Nephron progenitor cell (in vitro differentiated cells): Measurements from ENCODE around the gene CAMTA1.
"Not testable (repeated sequence)": the region's sequence is repeated elsewhere in the genome, so short reads cannot be mapped to it uniquely, and the experiment has no call there.

Experiments used
- DNase-seq: peaks from one replicate; pipeline ENCODE4 v3.0.0; 2021
- H3K27ac Mint-ChIP-seq: 2 replicates; pipeline ENCODE4 v1.8.0; 2021; ENCODE audit warnings: mild to moderate bottlenecking, moderate library complexity, mixed read lengths
- H3K27me3 Mint-ChIP-seq: 2 replicates; pipeline ENCODE4 v1.8.0; 2021; ENCODE audit warnings: mild to moderate bottlenecking, low read depth, mixed read lengths; ENCODE audit not compliant: poor library complexity
- H3K36me3 Mint-ChIP-seq: 2 replicates; pipeline ENCODE4 v1.8.0; 2021; ENCODE audit warnings: low read depth, mixed read lengths
- H3K4me1 Mint-ChIP-seq: 2 replicates; pipeline ENCODE4 v1.8.0; 2021; ENCODE audit warnings: mixed read lengths
- H3K4me3 Mint-ChIP-seq: 2 replicates; pipeline ENCODE4 v1.8.0; 2021; ENCODE audit warnings: mild to moderate bottlenecking, moderate library complexity, mixed read lengths
- H3K9me3 Mint-ChIP-seq: 2 replicates; pipeline ENCODE4 v1.8.0; 2021; ENCODE audit warnings: mild to moderate bottlenecking, moderate library complexity, mixed read lengths
- TF ChIP-seq, protein P1 (sequence below): fragments of 200-600 bp; sonication (generic); IDR thresholded peaks from 2 replicates; pipeline ENCODE4 v1.5.0; 2021; ENCODE audit warnings: antibody characterized with exemption

CAMTA1 gene

GRCh38 chr1:7375781-7376660 lies 590.8 kb downstream of the CAMTA1 start:
- no peak overlapping the region for H3K27ac Mint-ChIP-seq
- peaks cover 3% of the 10 kb centered on the region for H3K27me3 Mint-ChIP-seq

GRCh38 chr1:7376676-7377075 lies 591.4 kb downstream of the CAMTA1 start:
- Mint-ChIP-seq H3K4me3 (no peak overlapping the region), H3K4me1 (peaks cover 71% of the 10 kb centered on the region), H3K27ac (no peak overlapping the region), H3K36me3 (no peaks in the 10 kb centered on the region), H3K9me3 (no peaks in the 10 kb centered on the region), H3K27me3 (peaks cover 3% of the 10 kb centered on the region)
- TF ChIP-seq, protein P1, sequence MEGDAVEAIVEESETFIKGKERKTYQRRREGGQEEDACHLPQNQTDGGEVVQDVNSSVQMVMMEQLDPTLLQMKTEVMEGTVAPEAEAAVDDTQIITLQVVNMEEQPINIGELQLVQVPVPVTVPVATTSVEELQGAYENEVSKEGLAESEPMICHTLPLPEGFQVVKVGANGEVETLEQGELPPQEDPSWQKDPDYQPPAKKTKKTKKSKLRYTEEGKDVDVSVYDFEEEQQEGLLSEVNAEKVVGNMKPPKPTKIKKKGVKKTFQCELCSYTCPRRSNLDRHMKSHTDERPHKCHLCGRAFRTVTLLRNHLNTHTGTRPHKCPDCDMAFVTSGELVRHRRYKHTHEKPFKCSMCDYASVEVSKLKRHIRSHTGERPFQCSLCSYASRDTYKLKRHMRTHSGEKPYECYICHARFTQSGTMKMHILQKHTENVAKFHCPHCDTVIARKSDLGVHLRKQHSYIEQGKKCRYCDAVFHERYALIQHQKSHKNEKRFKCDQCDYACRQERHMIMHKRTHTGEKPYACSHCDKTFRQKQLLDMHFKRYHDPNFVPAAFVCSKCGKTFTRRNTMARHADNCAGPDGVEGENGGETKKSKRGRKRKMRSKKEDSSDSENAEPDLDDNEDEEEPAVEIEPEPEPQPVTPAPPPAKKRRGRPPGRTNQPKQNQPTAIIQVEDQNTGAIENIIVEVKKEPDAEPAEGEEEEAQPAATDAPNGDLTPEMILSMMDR, result no peak
- DNase-seq, result no peak

More at GRCh38 chr1:7375781-7376660, 590.8 kb downstream of the CAMTA1 start:
- H3K36me3 Mint-ChIP-seq, result no peaks in the 10 kb centered on the region
- peaks cover 71% of the 10 kb centered on the region for H3K4me1 Mint-ChIP-seq
- no peak for DNase-seq
- H3K4me3 Mint-ChIP-seq, result no peak overlapping the region
- H3K9me3 Mint-ChIP-seq, result no peaks in the 10 kb centered on the region
- TF ChIP-seq, protein P1, result no peak

DNA sequence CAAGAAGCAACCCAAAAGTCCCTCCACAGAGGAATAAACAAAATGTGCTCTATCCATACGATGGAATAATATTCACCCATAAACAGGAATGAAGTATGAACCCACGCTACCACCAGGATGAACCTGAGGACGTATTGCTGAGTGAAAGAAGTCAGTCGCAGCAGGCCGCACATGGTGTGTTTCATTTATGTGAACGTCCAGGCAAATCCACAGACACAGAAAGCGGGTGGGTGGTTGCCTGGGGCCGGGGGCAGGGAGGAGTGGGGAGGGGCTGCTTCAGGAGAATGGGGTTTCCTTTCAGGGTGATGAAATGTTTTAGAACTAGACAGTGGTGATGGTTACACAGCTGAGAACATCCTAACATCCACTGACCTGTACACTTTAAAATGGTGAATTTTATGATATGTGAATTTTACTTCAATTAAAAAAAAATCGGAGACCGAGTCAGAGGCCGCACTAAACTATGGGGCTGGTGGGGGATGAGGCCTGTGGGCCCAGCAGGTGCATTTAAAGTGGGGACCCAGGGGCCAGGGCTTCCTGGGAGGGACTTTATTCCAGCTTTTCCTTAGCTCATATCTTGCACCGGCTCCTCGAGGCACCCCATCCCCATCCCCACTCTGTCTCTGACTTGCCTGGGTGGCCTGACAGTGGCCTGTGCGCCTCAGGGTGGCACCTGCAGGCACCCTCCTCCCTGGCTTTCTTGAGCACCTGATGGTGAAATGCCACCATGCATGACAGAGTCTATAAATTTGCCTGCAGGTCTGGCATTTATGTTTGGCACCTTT lies 593.3 kb downstream of the CAMTA1 start:
- TF ChIP-seq, protein P1, result no peak
- Mint-ChIP-seq H3K27ac (peak overlapping the region; percentile 5), H3K4me1 (peaks cover 68% of the 10 kb centered on the region), H3K27me3 (peaks cover 3% of the 10 kb centered on the region), H3K4me3 (peak overlapping the region; percentile 75), H3K36me3 (no peaks in the 10 kb centered on the region), H3K9me3 (peaks cover 3% of the 10 kb centered on the region)
- no peak for DNase-seq

DNA sequence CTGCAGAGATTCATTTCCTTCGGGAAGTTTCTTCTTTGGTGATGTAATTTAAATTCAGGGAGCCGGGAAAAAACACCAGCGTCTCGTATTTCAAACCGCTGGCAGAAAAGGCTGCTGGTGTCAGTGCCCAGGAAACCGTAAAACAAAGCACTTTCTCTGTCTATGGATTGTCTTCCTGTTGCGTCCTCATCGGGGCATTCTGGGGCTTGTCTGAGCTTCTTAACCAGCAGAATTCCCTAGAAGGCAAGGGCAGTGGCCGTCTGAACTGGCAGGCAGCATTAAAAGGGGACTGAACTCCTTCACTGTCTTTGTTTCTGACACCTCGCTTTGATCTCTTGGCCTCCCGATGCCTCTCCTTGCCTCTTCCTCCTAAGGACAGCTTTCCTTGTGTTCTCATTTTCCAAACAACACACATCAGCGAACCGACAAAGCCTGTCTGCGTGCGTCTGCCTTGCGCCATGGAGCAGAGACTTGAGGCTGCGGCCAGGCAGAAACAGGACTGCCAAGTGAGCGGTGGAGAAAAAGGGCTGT lies 594.3 kb downstream of the CAMTA1 start:
- DNase-seq, result peak; percentile 41
- peak overlapping the region; percentile 75 for H3K4me3 Mint-ChIP-seq
- H3K27ac Mint-ChIP-seq, result peak overlapping the region; percentile 99
- H3K36me3 Mint-ChIP-seq, result no peaks in the 10 kb centered on the region
- TF ChIP-seq, protein P1, result no peak
- H3K27me3 Mint-ChIP-seq, result peaks cover 2% of the 10 kb centered on the region
- H3K4me1 Mint-ChIP-seq, result peaks cover 58% of the 10 kb centered on the region
- H3K9me3 Mint-ChIP-seq, result peaks cover 3% of the 10 kb centered on the region

- H3K4me3 Mint-ChIP-seq, result peak overlapping the region; percentile 75
- not testable (repeated sequence) for DNase-seq, H3K9me3 Mint-ChIP-seq, H3K36me3 Mint-ChIP-seq, H3K27me3 Mint-ChIP-seq
- H3K4me1 Mint-ChIP-seq, result peaks cover 55% of the 10 kb centered on the region
- peak overlapping the region; percentile 99 for H3K27ac Mint-ChIP-seq
These were observed 594.8 kb downstream of the CAMTA1 start for GRCh38 chr1:7380068-7380467.

DNA sequence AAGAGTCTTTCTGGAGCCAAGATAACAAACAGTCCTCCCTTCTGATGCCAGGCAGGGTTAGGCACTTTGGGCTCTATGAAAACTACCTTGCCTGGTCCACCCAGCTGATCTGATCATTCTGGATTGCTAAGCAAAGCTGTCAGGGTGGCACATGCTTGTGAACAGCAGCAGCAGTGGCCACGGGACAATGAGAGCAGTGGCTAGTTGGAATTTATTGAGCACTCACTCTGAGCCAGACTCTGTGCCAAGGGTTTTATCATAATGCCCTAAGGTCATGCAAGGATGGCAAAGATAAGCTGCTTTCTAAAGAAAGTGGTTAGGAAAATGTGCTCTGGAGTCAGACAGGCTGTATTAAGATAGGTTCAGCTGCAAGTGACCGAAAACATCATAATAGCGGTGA lies 595.5 kb downstream of the CAMTA1 start:
- H3K4me1 Mint-ChIP-seq, result peaks cover 55% of the 10 kb centered on the region
- H3K27ac Mint-ChIP-seq, result peak overlapping the region; percentile 99
- no peaks in the 10 kb centered on the region for H3K27me3 Mint-ChIP-seq
- H3K4me3 Mint-ChIP-seq, result no peak overlapping the region
- H3K9me3 Mint-ChIP-seq, result peaks cover 3% of the 10 kb centered on the region
- H3K36me3 Mint-ChIP-seq, result no peaks in the 10 kb centered on the region
- TF ChIP-seq, protein P1, result no peak
- DNase-seq, result no peak

- not testable (repeated sequence) for H3K9me3 Mint-ChIP-seq, H3K27me3 Mint-ChIP-seq, H3K4me3 Mint-ChIP-seq, H3K36me3 Mint-ChIP-seq, H3K27ac Mint-ChIP-seq, DNase-seq
- peaks cover 55% of the 10 kb centered on the region for H3K4me1 Mint-ChIP-seq
These were observed 596.5 kb downstream of the CAMTA1 start for GRCh38 chr1:7381729-7382128.
